Heart right ventricle (tissue), 16 donors: ENCODE data around the gene CD83. TPM values are rescaled to one million over a fixed set of nuclear protein-coding genes. Genes with fewer than 3 reads are reported as not detected.

Experiments
- ATAC-seq, 8 donors: fragments of 200-7000 bp; cut with Tn5 transposase; one replicate each; pipeline ENCODE4 v1.9.1; 2020; ENCODE audit warnings: mild to moderate bottlenecking in 8 of 8, moderate library complexity in 8 of 8, moderate number of reproducible peaks in 1 of 8
- DNase-seq, 2 donors: peaks; one replicate each; pipeline ENCODE4 v3.0.0-alpha.2; 2020
- H3K27ac ChIP-seq, 10 donors: fragments of 200-600 bp; sonication (generic) in 2 of 10; one replicate each; pipeline versions ENCODE4 v1.5.0 to v1.8.0; 2020 to 2022; ENCODE audit warnings: mild to moderate bottlenecking in 3 of 10
- H3K27me3 ChIP-seq, 7 donors: fragments of 200-600 bp; one replicate each; pipeline ENCODE4 v1.8.0; 2021 to 2022; ENCODE audit warnings: mild to moderate bottlenecking in 2 of 7
- H3K36me3 ChIP-seq, 9 donors: fragments of 200-600 bp; sonication (generic) in 1 of 9; one replicate each; pipeline versions ENCODE4 v1.5.0 to v1.8.0; 2020 to 2022; ENCODE audit warnings: mild to moderate bottlenecking in 2 of 9
- H3K4me1 ChIP-seq, 9 donors: fragments of 200-600 bp; sonication (generic) in 1 of 9; one replicate each; pipeline versions ENCODE4 v1.5.0 to v1.8.0; 2020 to 2022; ENCODE audit warnings: mild to moderate bottlenecking in 4 of 9
- H3K4me3 ChIP-seq, 10 donors: fragments of 200-600 bp; sonication (generic) in 2 of 10; one replicate each; pipeline versions ENCODE4 v1.5.0 to v1.8.0; 2020 to 2022; ENCODE audit warnings: mild to moderate bottlenecking in 7 of 10, moderate library complexity in 2 of 10
- H3K9me3 ChIP-seq, 11 donors: fragments of 200-600 bp in 10 of 11; sonication (generic) in 2 of 11; one replicate each; pipeline versions ENCODE4 v1.5.0 to v1.8.0; 2013 to 2022; ENCODE audit warnings: mild to moderate bottlenecking in 2 of 11, control low read depth in 1 of 11, moderate library complexity in 1 of 11
- CTCF ChIP-seq, 9 donors: fragments of 200-600 bp; sonication (generic) in 2 of 9; IDR thresholded peaks; one replicate each; pipeline versions ENCODE4 v1.5.0 to v1.8.0; 2021 to 2022; ENCODE audit warnings: antibody characterized with exemption in 9 of 9, mild to moderate bottlenecking in 5 of 9, moderate library complexity in 1 of 9
- WGBS, 2 donors: extraction: QIAGEN DNeasy Blood & Tissue Kit; methylation state at CpG; one replicate each; pipeline ENCODE4 v1.1.7; 2013; ENCODE audit warnings: inconsistent platforms in 1 of 2; 5-methylcytosine and 5-hydroxymethylcytosine counted together
- intact Hi-C, 10 donors: fragments of 100-400 bp; cut with DNase I; formaldehyde crosslinking; loops; one replicate each; pipeline versions ENCODE4 v1.11.1 to v1.14.2; 2022
- polyA plus RNA-seq, 2 donors: library from polyadenylated mRNA; stranded (reverse); fragments of 200-250 nt; gene quantifications; one replicate each; pipeline ENCODE4 v1.2.3, GENCODE V29; 2013
- total RNA-seq, 10 donors: library from RNA; stranded (reverse); fragmentation: NEBNext Ultra II Directional in 3 of 10; extraction: Animal tissue kit (Norgen Biotek cat#: 25700) in 3 of 10; gene quantifications; one replicate each; pipeline versions ENCODE4 v1.2.1 to v1.2.4, GENCODE V29; 2021 to 2023
- donor health status: Arrhythmogenic right ventricular cardiomyopathy.
- donor health status: ischemic (EF 13 %, LVEDD 7.1; RV severe dilation, severe dysfunction).
- donor health status: healthy with polysubstance abuse.
- donor health status: DM: no; HTN: yes; CAD: no.
- donor health status: DM: no; HTN: no; CAD: no.
- donor health status: ischemic (EF 25% LVEDD 6.9; RV normal size, moderate dysfunction).
- donor health status: ischemic (EF 25% LVEDD 5.7; RV mildly dilated, moderate dysfunction).
- donor health status: healthy.
- donor health status: DM: yes; HTN: yes; CAD: no.
- donor health status: Ischemic cardiomyopathy.
- donor health status: ischemic (EF 35%, LVEDD 5.7; RV mildly dilated, moderate dysfunction).
- donor health status: nonischemic (EF 11% LVEDD 7.7; RV severe dilation, severe dysfunction).
- donor health status: DM: yes; HTN: yes; CAD: no.
- donor health status: PGD.
- donor health status: ischemic (EF 29% LVEDD 5.4; RV normal size, mild dysfunction).
- donor health status: nonischemic (EF 23%, LVEDD 6.1; RV moderate dilation, normal function).

CD83 gene
- total and polyA plus RNA-seq, 12 donors, result 0.68 to 7.5 (median 1.6) TPM

- H3K27me3 ChIP-seq, result no peaks in the 10 kb centered on the region
- H3K9me3 ChIP-seq, result peaks cover 0 to 31% (median 21%) of the 10 kb centered on the region in 11 donors
- intact Hi-C loops, result no loop called here
- WGBS, 2 donors, result 59 to 73% methylated on average over 3 of the region's 3 CpGs
- no peak overlapping the region for H3K4me3 ChIP-seq
- DNase-seq, result no peak
- no peaks in the 10 kb centered on the region for H3K4me1 ChIP-seq
- H3K36me3 ChIP-seq, result no peaks in the 10 kb centered on the region
- no peak for ATAC-seq
- H3K27ac ChIP-seq, result no peak overlapping the region
- no peak for TF ChIP-seq CTCF (IDR thresholded peaks at IDR 0.05)
These were observed 56.7 kb downstream of the CD83 start for GRCh38 chr6:14174226-14174625.

GRCh38 chr6:14174996-14175395 is 57.4 kb downstream of the CD83 start:
- H3K4me3 ChIP-seq, result no peak overlapping the region
- H3K9me3 ChIP-seq, result peaks cover 0 to 23% (median 13%) of the 10 kb centered on the region in 11 donors
- 73 to 86% methylated on average over 4 of the region's 4 CpGs for WGBS, 2 donors
- intact Hi-C loops, result no loop called here
- no peaks in the 10 kb centered on the region for H3K36me3 ChIP-seq
- ATAC-seq, result no peak
- no peak overlapping the region for H3K27ac ChIP-seq
- no peaks in the 10 kb centered on the region for H3K27me3 ChIP-seq
- no peak for DNase-seq
- no peak for TF ChIP-seq CTCF (IDR thresholded peaks at IDR 0.05)
- H3K4me1 ChIP-seq, result no peaks in the 10 kb centered on the region

- 90 to 95% methylated on average over 7 of the region's 7 CpGs for WGBS, 2 donors
- H3K4me3 ChIP-seq, result no peak overlapping the region
- H3K36me3 ChIP-seq, result no peaks in the 10 kb centered on the region
- intact Hi-C loops, result no loop called here
- H3K9me3 ChIP-seq, result peaks cover 0 to 11% (median 0%) of the 10 kb centered on the region in 11 donors
- H3K27me3 ChIP-seq, result no peaks in the 10 kb centered on the region
- DNase-seq (no peak), ATAC-seq (no peak)
- no peak overlapping the region for H3K27ac ChIP-seq
- TF ChIP-seq CTCF (IDR thresholded peaks at IDR 0.05), result no peak
- H3K4me1 ChIP-seq, result no peaks in the 10 kb centered on the region
These were observed 58.9 kb downstream of the CD83 start for GRCh38 chr6:14176429-14176828.

GRCh38 chr6:14177413-14178082 is 60.0 kb downstream of the CD83 start:
- Histone ChIP-seq H3K27me3 (no peaks in the 10 kb centered on the region), H3K9me3 (peaks cover 0 to 4% (median 0%) of the 10 kb centered on the region in 11 donors), H3K4me1 (no peaks in the 10 kb centered on the region), H3K27ac (no peak overlapping the region), H3K4me3 (no peak overlapping the region), H3K36me3 (no peaks in the 10 kb centered on the region)
- WGBS, 2 donors, result 77 to 78% methylated on average over 6 of the region's 6 CpGs
- DNase-seq (no peak), ATAC-seq (no peak)
- TF ChIP-seq CTCF (IDR thresholded peaks at IDR 0.05), result no peak
- intact Hi-C loops, result no loop called here
